Activated gamma-delta T cell treated with Interleukin-2 at 50 U/mL for 16 hours (primary cell): ENCODE results near the gene NRG3.

Source experiments
- DNase-seq: peaks from one replicate; pipeline ENCODE4 v3.0.0-alpha.2; 2020

Gene NRG3

DNA sequence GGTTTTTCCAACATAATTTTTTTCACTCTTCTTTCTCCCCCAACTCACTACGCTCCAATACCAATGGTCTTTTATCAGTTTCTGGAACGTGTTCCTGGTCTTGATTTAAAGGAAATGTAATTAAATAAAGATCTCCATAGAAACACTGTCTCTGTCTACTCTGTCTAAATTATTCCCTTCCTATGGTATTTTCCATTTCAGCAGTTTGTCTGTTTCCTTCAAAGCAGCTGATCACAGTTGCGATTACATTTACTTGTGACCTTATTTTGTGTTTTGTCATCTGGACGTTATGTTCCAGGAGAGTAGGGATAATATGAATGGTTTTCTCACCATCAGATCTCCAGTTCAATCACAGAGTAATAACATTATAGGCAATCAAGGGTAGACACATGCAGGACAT lies 359.2 kb downstream of the NRG3 start:
- DNase-seq = no peak

DNA sequence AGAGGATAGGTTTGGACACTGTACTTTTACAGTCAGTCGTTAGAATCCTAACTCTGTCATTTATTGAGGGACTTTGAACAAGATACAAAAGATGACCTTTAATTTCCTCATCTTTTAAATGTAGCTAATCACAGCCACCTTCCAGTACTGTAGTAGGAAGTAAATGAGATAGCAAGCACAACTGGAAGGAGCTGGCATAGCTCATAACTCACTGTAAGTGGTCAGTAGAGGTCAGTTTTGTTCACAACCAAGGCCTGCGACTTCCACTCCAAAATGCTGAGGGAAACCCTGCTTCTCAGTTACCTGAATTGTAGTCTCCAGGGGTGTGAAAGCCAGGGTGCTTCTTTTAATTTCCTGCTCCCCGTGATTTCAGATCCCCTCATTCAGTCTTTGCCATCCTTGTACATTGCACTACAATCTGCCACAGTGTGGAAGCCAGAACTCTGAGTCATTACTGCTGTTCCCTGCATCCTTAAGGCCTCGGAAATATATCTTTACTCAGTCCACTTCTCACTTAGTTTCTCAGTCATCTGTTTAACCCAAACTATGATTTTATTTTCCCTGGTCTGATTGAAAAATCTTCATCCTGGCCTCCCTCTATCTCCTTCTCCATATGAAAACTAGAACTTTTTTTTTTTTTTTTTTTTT lies 361.2 kb downstream of the NRG3 start:
- no peak for DNase-seq

DNA sequence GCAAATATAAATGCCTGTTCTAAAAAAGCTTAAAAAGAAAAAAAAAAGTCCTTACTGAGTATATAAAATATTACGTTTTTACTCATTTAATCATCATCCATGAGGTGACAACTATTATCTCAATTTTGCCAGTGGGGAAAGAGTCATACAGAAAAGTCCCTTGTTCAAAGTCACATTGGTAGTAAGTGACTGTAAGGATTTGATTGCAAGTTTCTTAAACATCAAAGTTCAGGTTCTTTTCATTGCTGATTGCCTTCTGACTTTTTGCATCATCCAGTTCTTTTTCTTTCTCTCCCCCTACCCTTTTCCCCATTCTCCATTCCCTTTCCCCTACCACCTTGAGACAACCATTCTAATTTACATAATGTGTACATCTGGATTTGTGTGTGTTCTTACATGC lies 363.3 kb downstream of the NRG3 start:
- DNase-seq = no peak

DNA sequence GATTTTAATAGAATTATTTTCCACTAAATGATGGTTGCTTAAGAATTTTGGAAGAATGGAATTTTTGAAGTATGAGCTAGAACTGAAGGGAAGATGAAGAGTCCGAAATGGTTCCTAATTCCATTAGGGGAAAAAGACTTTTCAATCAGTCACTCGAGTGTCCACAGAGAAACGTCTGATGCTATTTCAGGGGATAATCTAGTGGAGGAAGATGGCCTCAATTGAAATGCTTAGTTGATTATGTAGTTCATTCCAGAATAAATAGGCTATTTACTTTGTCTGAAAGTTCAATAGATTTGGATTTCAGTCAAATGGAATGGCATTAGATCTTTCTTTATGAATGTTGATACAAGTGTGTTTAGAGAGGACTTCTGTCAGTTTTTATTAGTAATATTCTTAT lies 365.4 kb downstream of the NRG3 start:
- DNase-seq = no peak

DNA sequence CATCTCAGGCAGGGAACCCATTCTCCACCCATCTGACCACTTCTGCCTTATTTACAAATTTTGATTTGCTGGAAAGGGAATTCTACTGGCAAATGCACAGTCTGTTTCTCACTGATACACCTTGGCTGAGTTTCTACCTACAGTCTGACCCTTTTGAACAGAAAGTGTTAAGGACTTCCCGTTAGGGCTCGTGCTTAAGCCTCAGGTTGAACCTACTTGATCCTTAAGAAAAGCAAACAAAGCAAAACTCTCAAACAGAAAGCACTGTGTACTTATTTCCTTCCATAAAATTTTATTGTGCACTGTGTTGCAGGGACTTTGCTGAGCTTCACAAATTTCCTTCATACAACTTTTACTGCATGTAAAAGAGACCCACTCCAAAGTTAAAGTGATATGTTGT lies 367.8 kb downstream of the NRG3 start:
- DNase-seq = no peak

DNA sequence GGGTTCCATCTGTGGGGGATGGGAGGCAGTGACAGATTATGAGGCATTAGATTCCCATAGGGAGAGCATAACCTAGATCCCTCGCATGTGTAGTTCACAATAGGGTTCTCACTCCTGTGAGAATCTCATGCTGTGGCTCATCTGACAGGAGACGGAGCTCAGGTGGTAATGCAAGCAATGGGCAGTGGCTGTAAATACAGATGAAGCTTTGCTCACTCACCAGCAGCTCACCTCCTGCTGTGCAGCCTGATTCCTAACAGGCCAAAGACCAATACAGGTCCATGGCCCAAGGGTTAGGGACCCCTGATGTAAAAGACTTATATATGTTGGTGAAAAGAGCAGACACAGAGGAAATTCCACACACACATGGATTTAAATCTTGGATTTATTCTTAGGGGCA lies 370.2 kb downstream of the NRG3 start:
- DNase-seq = no peak

DNA sequence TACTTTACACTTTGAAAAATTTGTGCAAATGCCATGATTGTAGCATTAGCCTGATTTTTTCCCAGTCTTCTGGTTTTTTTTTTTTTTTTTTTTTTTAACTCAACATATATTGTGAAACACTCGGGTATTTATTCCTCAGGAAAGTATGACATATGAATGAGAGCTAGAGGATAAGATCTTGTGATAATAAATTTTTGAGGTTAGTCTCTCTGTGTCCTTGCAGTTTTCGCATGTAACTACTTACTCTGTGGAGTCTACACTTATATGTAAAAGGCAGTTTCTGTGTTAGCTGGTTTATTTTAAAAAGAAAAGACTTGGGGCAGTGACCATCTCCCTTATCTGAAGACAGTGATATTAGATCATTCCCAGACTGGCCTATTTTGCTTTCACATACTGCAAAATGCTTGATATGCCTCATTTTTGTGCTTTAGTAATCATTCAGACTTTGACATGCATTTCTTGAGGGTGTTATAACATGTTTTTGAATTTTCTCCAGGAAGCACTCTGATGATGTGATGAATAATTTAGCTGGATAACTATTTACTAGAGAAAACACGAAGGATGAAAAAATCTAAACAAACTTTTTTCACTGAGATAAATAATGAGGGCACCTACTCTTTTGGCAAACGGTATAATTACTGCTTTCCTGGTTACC lies 371.0 kb downstream of the NRG3 start:
- DNase-seq = no peak

DNA sequence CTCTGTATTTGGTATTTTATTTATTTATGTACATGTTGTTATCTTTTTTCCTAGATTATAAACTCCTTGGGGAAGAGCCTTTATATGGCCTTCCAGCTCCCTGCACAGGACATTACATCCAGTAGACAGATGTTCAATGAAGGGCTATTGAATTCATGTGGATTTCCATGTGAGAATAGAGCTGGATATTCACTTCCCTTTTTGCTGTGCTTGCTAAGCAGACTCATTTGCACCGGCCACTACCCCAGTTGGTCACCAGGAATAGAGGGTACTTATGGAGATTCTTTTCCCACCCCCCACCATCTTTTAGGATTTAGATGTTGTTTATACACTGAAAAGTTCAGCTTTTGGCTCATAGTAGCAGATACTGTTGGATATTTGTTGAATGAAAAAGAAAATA lies 374.1 kb downstream of the NRG3 start:
- no peak for DNase-seq

DNA sequence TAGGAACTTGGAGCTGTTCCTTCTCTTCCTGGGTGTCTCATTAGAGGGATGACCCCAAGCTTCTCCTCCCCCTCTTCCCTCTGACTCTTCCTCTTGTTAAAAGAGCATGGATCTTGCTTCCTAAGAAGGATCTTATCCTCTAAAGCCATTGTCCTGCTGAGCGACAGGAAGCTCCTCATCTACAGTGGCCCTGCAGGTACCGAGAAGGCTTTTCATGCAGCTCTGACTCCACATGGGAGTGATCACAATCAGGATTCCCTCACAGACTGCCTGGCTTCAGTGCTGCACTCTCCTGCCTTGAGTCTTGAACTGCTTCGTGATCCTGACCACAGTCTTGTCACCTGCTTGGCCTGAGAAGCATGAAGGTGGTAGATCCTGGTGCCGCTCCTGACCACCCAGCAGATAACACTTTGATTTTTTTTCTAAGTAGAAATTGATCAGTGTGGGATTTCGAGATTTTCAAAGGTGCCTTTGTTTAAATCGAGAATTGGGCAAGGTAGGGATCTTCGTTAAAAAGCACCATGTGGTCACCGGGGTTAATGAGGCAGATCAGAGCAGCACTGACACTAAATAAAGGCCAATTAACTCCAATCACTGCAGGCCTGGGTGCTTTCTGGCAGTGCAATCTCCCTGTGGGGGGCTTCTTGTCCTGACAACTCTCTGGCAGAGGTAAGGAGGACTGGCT lies 376.4 kb downstream of the NRG3 start:
- DNase-seq = no peak

DNA sequence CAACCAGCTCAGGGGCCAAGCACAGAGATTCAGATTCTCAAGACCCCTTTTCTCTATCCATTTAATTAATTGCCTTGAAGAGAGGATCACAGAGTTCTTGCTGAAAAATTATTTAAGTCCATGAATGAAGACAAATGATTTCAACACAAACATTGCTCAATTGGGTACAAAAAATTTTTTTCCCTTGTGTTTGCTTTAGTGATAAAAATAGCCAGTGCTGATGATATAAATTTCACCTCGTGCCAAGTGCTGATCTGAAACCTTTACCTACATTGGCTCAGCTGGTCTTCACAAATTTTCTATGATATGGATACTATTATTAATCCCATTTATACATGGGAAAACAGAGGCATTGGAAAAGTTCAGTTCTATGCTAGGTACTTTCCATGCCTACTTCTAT lies 377.1 kb downstream of the NRG3 start:
- no peak for DNase-seq

DNA sequence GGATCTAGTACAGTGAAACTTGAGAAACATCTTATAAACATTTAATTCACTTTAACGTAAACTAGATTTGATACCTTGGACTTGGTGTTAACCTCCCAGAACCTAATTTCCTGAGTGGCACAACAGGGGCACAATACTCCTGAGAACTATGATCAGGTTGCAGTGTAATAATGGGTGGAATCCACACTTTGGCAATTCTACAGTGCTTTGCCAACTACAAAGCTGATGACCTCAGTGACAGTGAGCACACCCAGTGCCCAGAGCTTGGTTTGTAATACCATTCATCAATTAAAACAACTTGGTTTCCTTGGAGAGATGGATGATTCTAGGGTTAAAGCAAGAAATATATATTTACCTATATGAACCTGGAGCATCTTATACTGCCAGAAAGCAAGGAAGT lies 379.2 kb downstream of the NRG3 start:
- no peak for DNase-seq

DNA sequence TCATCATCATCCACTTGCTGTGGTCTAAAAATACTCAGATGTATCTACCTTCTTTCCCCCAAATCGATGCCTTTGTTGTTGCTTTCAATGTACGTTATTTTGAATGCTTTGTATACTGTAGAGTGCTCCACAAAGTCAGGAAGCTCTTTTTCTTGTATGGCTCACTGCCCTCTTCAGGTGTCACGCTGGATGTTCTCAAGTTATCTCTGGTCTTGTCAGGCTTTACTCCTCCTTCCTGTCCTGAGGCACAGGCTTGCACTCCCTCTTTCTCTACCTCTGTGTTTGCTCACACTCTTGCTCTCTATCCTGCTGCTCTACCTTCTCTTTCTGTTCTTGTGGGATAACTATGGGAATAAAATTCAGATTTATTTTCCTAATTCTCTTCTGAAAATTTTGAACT lies 381.3 kb downstream of the NRG3 start:
- DNase-seq = no peak

DNA sequence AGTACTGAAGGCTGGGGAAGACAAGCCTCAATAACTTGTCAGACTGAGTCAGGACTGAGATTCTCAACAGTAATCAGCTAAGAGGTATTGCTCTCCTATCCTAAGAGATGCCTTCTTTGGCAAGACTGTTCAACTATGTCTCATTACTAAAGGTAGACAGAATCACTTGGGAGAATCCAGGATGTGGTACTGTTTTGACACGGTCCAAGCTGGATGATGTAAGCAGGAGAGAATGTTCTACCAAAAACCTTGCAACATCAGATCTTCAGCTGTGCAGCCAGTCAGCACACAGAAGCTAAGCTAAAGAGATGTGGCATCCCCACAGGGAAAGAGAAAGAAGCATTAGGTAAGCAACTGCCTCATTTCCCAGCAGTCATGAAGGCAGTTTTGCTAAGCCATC lies 391.4 kb downstream of the NRG3 start:
- DNase-seq = no peak

DNA sequence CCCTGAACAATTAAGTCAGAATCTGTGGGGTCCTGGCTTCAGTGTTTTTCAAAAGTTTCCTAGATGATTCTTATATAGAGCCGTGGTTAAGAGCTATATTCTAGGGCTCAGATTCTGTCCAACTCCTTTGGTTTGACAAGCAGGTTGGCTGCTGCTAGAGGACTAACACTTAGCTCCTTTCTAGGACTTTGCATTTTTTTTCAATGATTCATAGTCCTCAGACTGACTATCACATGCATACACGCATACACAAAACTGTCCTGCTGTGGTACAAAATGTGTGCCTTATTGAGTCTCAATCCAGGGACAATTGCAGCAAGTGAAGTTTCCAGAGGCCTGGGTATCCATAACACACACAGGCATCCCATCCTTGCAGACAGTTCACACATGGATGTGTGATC lies 392.0 kb downstream of the NRG3 start:
- no peak for DNase-seq

DNA sequence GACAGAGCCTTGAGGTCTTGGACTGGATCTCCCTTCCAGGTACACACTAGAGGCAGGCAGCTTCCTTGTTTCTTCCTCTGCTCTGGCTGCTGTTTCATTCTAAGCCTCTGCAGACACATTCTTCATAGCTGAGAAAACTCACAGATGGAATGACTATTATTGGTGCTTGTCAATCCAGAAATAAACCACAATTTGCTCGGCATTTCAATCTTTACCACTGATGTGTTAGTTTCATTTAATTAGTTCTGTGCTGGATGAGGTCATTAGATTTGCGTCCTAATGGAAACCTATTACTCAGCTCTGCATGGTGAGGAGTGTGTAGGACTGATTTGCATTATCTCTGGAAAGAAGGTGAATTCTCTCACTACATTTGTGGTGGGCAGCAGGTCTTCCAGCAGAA lies 392.5 kb downstream of the NRG3 start:
- no peak for DNase-seq

DNA sequence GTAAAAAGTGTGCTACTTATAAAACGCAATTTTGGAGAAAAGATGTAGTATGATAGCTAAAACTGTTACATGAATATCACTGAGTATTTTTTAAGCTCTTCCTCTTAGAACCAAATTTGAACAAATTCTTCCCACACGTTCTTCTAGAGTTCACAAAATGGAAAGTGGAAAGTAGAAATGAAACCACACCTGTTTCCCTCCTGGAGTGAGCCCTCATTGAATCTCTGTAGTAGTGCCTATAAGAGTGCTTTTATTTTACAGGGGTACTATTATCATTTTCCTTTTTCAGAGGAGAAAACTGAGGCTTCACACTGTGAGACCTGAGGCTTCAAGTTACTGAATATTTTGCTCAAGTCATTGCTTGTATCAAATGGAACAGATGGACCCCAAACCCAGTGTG lies 393.0 kb downstream of the NRG3 start:
- no peak for DNase-seq

DNA sequence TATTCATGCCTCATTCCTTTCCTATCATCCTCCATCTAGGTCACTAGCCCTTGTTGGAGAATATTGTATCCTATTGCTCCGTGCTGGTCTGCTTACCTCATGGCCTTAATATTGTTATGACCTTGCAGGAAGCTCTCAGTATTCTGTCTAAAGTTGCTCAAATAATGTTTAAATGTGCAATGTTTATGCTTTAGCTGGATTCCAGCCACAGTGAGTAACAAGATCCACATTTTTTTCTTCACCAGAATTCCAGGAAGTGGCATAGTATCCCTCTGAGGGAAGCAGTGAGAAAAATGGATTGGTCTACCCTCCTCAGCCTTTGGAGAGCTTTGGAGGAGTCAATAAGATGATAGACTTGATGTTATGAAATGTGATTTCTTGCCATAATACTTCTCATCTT lies 402.6 kb downstream of the NRG3 start:
- no peak for DNase-seq

DNA sequence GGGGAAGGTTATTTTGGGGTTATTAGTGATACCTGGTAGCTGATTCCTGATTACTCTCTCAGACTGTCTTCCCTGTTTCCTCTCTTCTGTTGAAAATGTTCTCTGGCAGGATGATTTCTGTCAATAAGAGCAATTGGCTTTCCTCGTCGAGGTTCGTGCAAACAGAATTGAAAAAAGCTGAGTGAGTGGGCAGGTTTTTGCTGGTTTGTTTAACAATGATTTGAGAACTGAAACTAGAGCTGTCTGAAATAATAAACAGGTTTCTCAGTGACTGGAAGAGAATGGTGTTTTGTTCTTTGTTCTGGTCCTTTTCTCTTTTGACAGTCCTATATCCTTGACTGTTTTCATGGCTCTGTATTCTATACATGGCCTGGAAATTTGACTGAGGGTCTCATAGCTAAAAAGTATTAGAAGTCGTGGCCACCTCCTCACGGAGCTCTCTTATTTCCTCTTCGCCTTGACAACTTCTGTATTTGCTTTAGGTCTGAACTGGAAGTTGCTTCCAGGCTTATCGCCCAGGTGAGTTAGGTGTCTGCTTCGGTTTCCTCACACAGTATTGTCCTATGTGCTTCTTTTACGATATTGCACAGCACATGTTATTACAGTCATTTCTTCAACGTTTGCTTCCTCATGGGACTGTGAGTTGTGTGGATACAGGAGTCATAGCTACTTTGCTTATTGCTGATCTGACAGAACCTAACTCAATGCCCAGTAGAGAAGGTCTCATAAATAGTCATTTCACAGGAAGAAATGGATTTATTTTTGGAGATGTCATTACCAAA lies 403.6 kb downstream of the NRG3 start:
- no peak for DNase-seq

DNA sequence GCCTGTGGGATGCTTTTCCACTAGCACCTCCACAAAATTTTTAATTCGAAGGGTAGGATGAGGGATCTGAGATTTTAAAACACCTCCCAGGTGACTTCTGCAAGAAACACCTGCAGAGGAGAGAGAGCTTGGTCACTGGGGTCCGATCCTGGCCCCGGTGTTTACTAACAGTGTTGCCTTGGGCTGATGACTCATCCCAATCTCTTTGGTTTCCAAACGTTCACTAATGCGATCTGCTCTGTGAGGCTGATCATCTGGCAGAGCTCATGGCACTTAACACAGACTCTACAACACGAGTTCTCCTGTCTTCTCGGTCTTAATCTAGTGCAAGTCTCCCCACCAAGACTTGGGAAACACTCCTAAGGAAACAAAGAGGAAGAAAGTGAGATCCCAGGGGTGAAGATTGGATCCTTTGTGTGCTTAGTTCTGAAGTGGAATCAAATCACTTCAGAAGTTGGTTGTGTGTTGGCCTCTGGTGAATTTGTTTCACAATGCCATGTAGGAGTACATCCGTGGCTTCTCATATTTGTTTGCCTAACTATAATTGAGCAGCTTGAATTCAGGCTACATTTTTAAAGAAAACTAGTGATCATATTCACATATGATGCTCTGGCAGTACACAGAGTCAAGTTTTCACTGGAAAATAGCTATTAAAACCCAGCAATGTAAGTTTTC lies 407.9 kb downstream of the NRG3 start:
- no peak for DNase-seq

DNA sequence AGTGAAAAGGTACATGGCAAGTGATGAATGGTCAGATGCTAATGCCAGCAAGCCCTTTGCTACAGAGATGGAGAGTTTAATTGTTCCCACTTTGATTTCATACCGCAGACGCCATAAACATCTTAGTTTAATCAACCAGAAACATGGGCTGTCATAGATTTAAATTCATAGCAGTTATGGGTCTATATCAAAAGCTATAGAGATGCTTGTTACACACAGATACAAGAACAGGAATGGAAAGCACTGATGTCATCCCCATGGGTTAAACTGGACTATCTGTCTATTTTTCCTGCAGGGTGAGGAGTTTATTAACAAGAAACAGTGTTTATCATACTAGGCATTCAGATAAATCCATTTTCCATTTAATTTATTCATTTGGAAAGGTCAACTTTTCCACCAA lies 409.2 kb downstream of the NRG3 start:
- no peak for DNase-seq

DNA sequence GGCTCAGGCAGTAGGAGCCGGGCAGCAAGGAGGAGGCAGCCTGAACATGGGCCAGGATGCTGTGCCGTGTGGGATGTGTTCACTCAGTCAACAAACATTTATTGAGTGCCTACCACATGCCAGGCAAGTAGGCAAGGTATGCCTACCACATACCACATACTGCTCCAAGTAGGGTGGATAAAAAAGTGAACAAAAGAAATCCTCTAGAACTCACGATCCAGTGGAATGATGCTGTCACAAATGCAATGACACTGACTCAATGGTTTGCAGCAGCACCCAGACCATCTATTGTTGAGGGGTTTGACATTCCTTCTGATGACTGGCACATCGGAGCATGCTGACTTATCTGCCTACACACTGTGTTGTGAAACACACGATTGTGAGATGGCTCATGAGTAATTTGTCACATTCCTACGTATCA lies 413.5 kb downstream of the NRG3 start:
- DNase-seq = no peak

DNA sequence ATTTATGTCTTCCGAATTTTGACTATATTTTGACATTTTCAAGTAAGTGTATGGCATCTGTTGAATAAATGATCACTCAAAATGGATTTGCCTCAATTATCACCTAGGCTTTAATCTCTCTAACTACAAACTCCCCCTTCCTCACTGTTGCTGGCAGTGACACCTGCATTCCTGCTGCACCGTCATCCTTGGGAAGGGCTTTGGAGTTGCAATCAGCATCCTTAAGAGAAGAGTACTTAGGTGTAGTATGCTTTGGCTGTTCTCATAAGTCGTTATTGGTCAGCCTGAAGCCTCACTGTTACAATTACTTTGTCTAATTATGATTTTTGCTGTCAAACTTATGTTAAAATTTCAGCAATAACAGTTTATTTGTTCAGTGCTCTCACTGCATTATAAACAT lies 415.0 kb downstream of the NRG3 start:
- no peak for DNase-seq

DNA sequence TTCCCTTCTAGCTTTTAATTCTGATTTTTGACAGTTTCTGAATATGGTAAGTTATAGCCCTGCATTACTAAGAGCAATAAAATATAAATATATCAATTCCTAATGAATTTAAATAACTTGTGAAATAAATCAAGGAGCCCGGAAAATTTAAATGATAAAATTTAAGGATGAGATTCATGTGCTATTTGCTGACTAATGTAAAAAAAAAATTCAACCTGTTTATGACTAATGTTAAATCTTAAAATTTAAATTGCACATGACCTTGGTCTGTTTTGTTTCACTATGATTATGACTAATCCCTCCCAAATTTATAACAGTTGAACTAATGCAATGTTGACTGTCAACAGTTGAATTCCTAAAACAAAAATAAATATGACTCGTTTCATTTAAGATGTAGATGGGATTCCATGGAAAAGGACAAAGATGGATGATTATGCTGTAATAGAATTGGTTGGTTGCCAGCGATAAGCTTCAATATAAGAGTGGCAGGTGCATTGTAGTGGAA lies 419.9 kb downstream of the NRG3 start:
- no peak for DNase-seq
